GM12873 (cell line): ENCODE data around the gene SCT.

Experiments
- TF ChIP-seq, protein P1 (sequence below): IDR thresholded peaks from 2 replicates; pipeline ENCODE4 v1.5.1; 2012; ENCODE audit warnings: low read depth, mild to moderate bottlenecking, moderate library complexity, low read length, control low read depth; ENCODE audit not compliant: insufficient read depth; ENCODE audit errors: missing control alignments

The SCT gene

DNA sequence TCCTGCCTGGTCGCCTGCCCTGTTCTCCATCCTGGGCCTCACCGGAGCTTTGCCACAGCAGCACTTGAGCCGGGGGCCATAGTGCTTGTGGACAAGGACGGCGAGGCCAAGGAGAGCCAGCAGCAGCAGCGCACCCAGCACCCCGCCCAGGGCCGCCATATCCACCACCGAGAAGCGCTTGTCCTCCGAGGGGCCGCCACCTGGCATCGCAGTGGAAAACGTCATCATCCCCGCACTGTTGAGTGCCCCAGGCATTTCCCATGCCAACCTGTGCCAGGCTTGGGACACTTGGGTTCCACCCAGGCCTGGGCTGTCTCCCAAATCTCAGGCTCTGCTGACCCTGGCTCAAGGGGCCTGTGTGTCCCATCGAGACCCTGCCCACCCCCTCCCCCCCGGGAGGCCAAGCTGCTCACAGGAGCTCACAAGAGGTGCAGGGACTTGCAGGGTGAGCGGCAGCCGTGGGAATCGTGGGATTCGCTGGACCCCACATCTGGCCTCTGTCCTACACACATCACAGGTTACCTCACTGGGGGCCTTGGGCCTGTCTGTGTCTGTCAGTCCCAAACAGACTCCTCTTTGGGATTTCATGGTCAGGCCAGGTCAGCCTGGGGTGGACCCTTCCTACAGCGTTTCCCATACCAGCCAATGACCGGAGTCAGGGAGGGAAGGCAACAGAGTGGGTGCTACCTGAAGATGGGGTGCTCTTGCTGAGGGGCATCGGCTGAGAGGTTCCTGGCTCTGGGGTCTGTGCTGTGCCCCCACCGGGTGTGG, 8.9 kb downstream of the SCT start:
- TF ChIP-seq, protein P1, sequence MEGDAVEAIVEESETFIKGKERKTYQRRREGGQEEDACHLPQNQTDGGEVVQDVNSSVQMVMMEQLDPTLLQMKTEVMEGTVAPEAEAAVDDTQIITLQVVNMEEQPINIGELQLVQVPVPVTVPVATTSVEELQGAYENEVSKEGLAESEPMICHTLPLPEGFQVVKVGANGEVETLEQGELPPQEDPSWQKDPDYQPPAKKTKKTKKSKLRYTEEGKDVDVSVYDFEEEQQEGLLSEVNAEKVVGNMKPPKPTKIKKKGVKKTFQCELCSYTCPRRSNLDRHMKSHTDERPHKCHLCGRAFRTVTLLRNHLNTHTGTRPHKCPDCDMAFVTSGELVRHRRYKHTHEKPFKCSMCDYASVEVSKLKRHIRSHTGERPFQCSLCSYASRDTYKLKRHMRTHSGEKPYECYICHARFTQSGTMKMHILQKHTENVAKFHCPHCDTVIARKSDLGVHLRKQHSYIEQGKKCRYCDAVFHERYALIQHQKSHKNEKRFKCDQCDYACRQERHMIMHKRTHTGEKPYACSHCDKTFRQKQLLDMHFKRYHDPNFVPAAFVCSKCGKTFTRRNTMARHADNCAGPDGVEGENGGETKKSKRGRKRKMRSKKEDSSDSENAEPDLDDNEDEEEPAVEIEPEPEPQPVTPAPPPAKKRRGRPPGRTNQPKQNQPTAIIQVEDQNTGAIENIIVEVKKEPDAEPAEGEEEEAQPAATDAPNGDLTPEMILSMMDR: no peak

- TF ChIP-seq, protein P1: no peak
Measured at GRCh38 chr11:617199-617911, 9.6 kb downstream of the SCT start.

- TF ChIP-seq, protein P1: no peak
Measured at GRCh38 chr11:616320-617198, 10.4 kb downstream of the SCT start.

DNA sequence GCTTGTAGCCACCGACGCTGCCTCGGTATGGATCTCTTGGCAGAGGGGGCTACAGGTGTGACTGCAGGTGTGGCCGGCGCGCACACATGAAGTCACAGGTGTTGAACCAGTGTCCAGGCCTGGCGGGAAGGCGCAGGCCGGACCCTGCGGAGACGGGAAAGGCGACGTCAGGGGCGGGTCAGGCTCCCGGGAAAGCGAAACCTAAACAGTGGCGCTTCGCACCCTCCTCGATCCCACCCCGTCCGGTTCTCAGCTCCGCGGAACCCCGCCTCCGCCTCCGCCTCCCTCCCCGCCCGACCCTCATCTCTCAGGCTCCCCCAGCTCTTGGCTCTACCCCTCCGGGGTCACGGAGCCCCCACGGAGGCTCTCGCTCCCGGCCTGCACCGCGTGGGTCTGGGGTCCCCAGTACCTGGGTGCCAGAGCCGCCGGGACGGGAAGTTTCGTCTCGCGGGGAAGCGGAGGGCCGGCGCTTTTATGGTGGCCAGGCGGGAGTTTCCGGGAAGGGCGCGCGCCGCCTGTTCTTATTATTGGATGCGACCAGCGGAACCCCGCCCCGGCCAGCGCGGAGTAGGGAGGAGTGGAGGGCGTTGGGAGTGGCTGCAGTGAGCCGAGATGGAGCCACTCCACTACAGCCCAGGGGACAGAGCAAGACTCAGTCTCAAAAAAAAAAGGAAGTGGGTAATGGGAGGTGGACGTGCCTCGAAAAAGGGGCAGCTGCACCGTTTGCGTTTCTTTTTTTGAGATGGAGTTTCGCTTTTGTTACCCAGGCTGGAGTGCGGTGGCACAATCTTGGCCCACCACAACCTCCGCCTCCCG, 11.3 kb downstream of the SCT start, which contains the start of gene IRF7:
IRF7 (minus strand) TSS at position 447 of the 816 bp plus-strand sequence. CDS start 586 bp downstream, outside the sequence.
- TF ChIP-seq, protein P1: no peak

DNA sequence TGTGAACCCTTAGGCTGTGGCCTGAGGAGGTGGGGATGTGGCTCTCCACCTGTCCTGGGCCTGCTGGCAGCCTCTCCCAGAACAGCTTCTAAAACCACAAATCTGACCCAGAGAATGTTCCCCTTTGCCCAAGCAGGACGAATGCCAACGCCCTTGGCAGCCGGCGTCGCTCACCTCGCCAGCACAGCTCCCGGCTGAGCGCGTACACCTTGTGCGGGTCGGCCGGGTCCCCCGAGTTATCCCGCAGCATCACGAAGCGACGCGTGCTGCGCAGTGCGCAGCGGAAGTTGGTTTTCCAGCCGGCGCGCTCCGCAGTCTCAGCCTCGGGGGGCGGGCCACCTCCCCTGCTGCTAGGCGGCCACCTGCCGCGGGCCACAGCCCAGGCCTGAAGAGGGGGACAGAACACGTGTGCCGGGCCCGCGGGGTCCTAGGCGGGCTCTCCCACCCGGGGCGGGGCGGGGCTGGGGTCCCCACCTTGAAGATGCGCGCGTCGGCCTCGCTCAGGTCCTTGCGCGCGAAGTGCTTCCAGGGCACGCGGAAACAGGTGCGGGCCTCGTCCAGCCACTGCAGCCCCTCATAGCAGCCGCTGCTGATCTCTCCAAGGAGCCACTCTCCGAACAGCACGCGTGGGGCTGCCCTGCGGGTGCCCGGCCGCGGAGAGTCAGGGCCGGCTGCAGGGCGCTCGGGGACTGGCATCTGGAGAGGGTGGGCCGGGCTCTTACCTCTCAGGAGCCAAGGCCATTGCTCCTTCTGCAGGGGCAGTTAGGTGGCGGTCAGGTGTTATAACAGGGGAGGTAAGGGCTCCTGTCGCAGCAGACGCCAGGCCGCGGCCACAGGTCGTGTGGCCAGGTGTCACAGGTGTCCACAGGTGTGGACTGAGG, 12.1 kb downstream of the SCT start:
- TF ChIP-seq, protein P1: no peak

- TF ChIP-seq, protein P1: no peak
Measured at GRCh38 chr11:614021-614622, 12.9 kb downstream of the SCT start.
